Measurements from ENCODE around the gene KLK4.

The KLK4 gene

DNA sequence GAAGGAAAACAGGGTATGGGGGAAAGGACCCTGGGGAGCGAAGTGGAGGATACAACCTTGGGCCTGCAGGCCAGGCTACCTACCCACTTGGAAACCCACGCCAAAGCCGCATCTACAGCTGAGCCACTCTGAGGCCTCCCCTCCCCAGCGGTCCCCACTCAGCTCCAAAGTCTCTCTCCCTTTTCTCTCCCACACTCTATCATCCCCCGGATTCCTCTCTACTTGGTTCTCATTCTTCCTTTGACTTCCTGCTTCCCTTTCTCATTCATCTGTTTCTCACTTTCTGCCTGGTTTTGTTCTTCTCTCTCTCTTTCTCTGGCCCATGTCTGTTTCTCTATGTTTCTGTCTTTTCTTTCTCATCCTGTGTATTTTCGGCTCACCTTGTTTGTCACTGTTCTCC lies 53.8 kb downstream of the KLK4 start:
- H3K9me3 ChIP-seq, result no peaks in the 10 kb centered on the region
- no peaks in the 10 kb centered on the region for H3K27me3 ChIP-seq
- TF ChIP-seq, protein P1, sequence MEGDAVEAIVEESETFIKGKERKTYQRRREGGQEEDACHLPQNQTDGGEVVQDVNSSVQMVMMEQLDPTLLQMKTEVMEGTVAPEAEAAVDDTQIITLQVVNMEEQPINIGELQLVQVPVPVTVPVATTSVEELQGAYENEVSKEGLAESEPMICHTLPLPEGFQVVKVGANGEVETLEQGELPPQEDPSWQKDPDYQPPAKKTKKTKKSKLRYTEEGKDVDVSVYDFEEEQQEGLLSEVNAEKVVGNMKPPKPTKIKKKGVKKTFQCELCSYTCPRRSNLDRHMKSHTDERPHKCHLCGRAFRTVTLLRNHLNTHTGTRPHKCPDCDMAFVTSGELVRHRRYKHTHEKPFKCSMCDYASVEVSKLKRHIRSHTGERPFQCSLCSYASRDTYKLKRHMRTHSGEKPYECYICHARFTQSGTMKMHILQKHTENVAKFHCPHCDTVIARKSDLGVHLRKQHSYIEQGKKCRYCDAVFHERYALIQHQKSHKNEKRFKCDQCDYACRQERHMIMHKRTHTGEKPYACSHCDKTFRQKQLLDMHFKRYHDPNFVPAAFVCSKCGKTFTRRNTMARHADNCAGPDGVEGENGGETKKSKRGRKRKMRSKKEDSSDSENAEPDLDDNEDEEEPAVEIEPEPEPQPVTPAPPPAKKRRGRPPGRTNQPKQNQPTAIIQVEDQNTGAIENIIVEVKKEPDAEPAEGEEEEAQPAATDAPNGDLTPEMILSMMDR (IDR thresholded peaks at IDR 0.05; ENCODE audit: low read depth, low read length), result no peak
- H3K36me3 ChIP-seq, result no peaks in the 10 kb centered on the region
- no peak overlapping the region for H3K4me3 ChIP-seq (ENCODE audit: low read depth, low read length)
- peaks cover 14% of the 10 kb centered on the region for H3K4me1 ChIP-seq
- no peak for DNase-seq
